HG02970 (cell line): Measurements from ENCODE around the gene PRRT1B.

Experiments
- ATAC-seq: cut with Tn5 transposase; IDR thresholded peaks from one replicate; pipeline ENCODE4 v1.9.1; 2021; ENCODE audit warnings: mild to moderate bottlenecking, moderate library complexity, moderate number of reproducible peaks; ENCODE audit not compliant: unreplicated experiment, low FRiP score

The PRRT1B gene

DNA sequence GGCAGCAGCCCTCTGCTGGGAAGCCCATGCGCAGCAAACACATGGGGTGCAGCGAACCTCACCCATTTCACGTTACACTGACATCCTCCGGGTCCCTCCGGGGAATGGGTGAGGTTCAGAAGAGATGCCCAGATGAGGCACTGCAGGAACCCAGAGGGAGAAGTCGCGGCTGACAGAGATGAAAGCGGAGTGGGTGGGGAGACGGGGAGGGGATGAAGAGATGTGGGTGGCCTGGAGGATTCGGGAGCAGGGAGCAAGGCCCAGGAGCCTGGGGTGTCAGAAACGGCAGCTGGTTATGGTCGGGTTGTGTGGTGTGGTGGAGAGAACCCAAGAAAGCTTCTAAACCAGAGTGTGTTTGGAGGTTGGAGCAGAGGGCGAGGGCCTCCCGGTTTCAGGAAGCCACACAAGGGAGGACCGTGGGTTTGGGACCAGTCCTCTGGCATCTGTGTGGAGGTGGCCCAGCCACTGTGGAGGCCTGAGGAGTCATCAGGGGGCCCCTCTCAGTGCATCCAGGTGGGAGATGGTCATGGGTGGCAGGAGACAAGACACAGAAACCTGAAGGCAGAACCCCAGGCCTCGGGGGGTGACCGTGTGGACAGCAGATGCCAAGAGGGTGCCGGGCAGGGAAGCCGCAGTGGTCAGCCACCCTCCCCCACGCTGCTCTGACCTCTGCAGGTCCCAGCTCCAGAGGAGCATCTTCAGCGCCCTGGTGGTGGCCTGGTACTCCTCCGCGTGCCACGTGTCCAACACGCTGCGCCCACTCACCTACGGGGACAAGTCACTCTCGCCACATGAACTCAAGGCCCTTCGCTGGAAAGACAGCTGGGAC is 22.9 kb upstream of the PRRT1B start:
- no peak for ATAC-seq

DNA sequence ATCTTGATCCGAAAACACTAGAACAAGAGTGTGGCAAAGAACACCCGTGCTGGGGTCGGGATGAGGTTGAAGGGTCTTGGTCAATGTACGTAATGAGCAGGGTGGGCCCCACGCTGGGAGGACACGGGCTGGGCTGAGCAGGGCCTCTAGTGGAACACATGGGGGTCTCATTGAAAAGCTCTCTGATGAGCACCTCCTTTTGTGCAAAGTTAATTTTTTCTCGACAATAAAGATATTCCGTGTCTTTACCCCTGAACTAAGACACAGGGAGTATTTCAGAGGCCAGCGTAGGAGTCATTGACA is 22.3 kb upstream of the PRRT1B start:
- no peak for ATAC-seq

DNA sequence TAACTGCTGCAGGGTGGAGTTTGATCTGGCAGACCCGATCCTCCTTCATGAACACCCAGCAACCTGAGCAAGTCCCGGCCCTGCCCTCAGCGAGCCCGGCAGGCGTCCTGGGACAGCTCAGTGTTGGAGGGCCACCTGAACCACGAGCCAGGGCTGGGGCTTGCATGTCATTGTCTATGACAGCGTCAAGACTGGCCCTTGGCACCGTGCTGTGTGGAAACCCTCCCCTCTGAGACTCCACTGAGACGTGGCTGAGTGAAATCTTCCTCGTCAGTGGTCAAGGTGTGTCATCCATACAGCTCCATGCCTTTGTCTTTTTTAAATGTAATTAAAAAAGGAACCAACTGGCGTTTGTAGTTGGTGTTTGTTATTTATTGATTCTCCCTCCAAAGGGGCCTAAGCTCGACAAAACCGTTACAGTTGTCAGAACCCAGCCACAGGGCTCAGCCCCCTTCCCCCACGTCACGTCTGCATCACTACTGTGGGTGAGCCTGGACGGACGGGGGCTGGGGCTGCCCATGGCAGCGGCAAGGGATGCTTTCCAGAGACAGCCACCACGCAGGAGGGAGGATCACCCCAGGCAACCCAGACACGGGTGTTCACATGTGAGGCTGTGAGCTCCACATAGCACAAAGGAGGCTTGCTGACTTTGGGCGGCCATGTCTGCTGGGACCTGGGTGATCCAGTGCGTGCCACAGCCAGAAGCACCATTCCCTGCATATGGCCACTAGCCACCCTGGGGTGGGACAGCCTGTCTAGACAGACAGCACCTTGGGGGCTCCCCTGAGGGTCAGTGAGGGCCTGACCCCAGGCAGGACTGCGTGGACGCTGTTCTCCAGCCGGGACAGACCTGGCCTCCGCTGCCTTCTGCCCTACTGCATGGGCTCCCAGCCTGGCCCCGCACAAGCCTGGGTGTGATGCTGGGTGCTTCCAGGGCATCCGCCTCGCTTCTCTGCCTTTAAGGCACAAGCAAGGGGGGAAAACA is 21.6 kb upstream of the PRRT1B start:
- no peak for ATAC-seq

DNA sequence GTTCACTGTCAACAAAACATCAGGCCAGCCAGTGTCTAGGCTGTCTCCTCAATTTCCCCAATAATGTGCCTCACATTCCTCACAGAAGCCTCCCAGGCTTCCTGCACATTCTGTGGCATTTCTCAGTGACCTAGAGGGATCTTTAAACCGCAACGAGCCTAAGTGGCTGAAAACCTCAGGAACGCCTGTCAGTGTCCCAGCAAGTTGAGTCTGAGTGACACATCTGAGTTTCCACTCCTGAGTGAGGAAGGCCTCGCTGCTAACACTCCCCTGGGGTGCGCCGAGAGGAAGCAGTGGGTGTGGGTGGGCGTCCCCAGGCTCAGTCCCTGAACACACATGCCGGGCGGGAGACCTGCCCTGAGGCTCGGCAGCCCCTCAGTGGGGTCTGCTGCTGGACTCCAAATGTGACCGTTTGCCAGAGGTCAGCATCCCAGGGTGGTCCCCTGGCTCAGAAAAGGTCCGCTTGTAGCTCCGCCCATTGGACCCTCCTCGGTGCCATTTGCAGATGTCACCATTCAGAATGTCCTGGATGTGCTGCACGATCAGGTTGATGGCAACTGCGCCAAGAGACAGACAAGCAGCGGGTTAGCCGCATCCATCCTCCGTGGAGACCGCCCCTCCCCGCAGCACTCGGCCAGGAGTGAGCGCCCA is 20.5 kb upstream of the PRRT1B start:
- no peak for ATAC-seq

DNA sequence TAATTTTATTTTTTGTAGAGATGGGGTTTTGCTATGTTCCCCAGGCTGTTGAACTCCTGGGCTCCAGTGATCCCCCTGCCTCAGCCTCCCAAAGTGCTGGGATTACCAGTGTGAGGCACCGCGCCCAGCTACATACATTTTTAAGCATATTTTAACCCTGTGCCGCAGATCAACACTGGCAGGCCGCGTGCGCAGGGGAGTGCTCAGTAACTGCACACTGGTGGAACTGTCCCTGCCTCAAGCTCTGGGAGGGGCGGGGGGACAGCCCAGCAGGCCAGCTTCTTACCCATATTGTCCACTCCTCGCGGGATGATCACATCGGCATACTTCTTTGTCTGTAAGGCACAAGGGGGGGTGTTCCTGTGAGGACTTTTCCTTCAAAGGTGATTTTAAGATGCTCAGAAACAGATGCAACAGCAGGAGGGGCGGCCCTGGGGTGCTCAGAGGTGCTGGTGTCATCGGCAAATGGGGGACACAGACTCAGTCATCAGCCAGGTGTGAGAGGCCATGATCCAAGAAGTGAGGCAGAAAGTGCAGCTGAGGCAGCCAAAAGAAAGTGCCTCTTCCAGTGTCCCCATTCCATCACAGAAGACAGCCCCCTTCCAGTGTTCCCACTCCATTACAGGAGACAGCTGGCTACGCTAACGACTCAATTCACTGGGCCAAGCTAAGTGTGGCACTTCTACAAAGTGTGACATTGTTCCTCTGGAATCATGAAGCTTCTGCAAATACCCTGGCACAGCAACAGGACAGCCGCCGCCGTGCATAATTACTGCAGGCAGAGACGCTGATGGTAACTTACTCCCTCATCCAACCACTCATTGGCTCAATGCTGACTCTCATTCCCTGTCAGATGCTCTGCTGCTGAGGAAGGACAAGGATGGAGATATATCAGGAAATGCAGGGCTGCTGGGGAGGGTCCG is 19.4 kb upstream of the PRRT1B start:
- ATAC-seq: no peak

DNA sequence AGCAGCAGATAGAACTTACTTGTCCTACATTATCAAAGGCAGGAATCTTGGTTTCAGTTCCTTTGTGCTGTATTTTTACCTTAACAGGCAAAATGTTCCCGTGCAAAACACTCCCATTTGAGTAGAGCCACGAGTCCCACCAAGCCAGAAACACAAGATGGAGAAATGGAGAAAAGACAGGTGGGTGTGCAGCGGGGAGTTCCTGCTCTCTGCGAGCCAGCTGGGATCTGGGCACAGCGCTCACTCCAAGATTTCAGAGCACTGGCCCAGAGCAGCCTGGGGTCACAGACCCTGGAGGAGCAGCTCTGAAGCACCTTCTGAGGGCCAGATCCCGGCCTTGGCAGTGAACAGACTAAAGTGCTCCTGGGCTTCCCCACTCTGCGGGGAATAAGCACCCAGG is 17.1 kb upstream of the PRRT1B start:
- ATAC-seq: no peak

DNA sequence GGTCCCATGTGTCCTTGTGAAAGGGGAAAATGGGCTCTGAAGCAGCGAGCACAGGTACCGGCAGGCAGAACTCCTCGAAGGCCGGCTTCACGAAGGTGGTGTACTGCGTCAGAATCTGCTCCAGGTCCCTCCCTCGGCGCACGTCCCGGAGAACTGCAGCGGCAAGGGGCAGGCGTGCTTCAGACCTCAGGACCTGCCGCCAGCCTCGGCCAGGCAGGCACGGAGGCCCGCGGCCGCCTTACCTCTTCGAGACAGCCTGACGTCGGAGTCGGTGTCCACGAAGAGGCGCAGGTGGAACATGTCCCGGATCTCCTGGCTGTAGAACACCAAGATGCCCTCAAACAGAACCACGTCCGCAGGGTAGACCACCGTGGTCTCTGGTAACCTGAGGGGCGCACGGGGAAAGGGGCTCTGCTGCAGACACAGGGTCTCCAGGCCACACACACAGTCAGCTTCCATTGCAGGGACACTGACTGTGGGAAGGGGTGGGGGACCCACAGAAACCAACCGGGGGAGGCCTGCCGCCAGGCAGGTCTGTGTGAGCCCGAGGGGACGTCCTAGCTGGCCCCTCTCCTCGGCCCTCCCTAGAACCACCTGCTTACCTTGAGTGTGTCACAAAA is 16.3 kb upstream of the PRRT1B start:
- no peak for ATAC-seq

DNA sequence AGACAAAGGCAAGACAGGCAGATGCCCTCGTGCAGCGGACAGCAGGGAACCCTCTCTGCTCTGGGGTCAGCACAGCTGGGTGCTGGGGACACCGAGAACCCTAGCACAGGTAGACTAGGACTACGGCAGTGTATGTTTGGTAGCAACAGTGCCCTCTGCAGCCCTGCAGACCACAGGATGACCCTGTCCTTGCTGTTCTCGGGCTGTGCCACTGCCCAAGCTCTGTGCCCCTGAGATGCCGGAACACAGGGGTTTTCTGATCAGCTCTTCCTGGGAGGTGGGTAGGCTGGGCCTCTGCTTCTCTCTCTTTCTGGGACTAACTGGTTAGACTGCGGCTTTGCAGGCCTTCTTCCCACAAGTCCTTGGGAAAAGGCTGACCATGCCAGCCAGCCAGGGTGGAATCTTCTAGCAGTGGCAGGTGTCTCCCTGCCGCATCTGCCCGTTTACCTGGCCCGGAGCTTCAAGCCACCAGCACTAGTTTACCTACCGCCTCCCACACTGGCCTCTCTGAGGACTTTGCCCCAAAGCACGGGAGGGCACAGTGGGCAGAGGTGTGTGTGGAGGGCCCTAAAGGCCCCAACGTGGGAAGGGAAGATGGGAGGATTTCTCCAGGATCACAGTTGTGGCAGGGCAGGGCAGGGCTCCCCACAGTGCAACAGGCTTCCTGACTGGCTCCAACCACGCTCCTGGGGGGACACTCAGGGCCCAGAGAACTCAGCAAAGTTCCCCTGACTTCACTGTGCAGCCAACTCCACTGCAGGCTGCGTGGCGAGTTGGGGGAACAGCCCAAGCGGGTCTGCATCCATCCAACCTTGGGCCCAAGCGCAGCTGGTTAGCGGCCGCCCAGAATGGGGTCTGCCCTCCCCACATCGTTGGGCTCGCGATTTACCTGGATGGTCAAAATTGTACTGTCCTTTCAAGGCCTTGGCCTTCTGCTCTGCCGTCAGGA is 15.5 kb upstream of the PRRT1B start:
- ATAC-seq: no peak

DNA sequence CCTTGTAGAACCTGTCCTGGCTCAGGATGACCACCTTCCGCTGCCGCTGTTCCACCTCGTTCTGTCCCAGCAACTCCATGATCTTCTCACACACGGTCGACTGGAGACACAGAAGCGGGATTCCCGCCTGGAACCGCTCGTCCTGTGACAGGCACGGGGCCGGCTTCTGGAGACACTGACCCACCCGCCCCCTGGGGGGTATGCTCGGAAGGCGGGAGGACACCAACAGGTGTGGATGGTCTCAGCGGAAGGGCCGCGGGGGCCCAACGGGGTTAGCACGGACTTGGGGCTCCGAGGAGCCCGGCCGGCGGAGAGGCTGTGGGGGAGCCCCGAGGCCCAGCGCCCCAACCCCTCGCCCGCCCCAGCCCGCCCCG is 14.8 kb upstream of the PRRT1B start:
- no peak for ATAC-seq

DNA sequence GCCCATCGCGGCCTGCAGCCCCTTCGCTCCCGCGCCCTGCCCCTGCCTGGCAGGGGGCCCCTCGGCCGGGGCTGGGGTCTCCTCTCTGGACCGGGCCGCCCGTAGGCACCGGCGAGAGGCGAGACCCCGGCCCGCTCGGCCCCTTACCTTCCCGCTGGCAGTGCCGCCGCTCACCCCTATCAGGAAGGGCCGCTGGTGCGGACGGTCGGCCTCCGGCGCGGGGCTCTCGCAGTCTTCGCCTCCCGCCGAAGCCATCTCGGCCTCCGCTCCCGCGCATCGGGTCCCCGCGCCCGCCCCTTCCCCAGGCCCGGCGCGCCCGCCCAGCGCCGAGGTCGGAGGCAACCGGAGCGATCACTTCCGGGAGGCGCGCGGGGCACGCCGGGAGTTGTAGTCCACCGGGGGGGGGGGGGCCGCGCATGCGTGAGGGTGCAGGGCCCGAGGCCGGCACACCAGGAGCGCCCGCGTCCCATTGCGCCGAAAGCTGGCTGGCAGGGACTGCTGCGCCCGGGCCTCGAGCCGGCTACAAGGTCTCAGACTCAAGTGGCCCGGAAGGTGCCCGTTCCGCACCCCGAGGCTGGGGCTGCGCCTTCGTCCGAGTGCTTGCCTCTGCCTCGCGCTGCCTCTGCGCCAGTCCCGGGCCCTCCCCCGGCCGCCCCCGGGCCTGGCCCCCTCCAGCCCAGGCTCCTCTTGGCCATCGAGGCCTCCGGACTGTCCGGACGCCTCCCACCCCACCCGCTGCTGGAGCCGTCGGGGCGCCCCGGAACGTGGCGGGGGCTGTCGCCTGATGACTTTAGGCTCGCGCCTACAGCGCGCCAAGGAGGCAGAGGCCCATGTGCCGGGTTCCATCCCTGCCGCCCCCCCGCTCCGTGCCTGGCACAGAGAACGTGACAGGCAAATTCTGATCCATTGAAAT is 14.1 kb upstream of the PRRT1B start, which contains the start of gene UCK1:
Gene UCK1, minus strand, starts transcription at position 344 of the 913 bp plus-strand sequence. Its CDS starts 89 bp downstream, at position 255.
- peak; percentile 78 for ATAC-seq

DNA sequence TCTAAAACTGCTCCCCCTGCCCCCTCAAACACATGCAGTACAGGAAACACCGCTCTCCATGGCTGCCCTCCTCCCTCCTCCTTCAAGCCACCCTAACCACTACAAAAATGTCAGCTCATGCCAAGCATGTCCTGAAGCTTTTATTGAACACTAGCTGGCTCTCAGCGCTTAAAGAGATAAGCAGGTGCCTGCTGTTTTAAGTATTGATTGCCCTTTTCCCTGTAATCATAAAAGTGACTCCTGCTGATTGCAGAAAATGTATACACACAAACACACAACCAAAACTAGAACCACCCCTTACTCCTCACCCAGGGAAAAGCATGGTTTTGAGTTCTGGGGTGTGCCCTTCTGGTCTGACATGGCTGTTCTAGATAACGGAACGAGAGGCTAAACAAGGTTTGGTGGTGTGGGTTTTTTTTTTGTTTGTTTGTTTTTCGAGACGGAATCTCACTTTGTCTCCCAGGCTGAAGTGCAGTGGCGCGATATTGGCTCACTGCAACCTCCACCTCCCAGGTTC is 10.5 kb upstream of the PRRT1B start:
- no peak for ATAC-seq

DNA sequence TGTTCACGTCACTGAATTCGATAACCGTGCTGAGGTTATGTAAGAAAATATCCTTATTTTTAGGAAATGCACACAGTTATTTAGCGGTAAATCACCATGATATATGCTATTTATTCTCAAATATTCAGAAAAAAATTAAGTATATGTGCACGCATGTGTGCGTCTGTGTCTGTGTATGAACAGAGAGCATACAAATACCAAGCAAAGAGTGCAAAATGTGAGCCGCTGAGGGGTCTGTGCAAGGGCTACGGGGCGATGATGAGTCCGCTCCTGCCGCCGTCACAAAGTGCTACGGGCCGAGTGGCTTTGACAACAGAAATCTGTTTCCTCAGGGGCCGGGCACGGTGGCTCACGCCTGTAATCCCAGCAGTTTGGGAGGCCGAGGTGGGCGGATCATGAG is 7.4 kb upstream of the PRRT1B start:
- no peak for ATAC-seq

DNA sequence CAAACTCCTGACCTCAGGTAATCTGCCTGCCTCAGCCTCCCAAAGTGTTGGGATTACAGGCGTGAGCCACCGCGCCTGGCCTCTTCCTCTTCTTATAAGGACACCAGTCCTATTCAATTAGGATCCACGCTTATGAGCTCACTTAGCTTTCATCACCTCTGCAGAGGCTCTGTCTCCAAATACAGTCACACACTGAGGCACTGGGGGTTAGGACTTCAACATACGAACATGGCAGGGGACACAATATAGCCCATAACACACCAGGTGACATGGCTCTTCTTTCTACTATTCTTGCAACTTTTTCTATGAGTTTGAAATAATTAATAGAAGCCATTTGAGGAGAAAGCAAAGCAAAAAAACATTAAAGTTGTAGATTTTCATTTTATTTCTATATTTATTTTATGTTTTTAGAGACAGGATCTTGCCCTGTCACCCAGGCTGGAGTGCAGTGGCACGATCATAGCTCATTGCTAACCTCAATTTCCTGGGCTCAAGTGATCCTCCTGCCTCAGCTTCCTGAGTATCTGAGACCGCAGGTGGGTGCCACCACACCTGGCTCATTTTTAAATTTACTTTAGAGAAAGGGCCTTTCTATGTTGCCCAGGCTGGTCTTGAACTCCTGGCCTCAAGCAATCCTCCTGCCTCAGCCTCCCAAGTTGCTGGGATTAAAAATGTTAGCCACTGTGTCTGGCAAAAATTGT is 6.0 kb upstream of the PRRT1B start:
- ATAC-seq: no peak

DNA sequence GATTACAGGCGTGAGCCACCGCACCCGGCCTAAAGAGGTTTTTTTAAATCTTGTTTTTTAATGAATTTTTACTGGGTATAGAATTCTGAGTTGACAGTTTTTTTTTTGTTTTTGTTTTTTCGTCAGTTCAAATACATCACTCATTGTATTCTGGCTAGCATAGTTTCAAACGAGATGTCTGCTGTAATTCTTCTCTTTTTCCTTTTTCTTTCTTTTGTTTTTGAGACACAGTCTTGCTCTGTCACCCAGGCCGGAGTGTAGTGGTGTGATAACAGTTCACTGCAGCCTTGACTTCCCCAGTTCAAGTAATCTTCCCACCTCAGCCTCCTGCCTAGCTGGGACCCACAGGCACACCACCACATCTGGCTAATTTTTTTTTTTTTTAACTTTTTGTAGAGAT is 2.2 kb upstream of the PRRT1B start:
- ATAC-seq: no peak

DNA sequence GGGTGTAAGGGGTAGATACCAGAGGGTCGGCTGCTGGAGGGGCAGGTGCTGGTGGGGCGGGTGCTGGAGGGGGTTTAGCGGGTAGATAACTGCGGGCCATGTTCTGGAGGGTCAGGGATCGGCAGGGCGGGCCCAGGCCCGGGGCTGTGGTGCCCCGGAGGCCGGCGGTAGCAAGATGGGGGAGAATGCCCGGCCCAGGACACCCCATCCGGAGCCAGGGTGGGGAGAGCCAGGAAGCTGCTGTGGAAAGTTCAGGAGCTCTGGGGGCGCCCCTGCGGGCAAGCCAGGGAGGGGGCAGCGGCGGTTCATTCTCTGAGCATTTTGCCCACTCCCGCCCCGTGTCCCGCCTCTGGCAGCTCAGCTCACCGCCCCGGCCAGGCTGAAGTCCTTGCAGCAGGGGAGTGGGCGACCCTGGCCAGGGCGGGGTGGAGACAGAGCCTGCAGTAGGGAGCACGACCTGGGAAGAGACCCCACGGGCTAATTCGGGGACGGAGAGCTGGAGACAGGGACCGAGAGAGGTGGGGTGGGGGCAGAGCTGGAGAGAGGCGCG is 538 bp downstream of the PRRT1B start:
- ATAC-seq: no peak

DNA sequence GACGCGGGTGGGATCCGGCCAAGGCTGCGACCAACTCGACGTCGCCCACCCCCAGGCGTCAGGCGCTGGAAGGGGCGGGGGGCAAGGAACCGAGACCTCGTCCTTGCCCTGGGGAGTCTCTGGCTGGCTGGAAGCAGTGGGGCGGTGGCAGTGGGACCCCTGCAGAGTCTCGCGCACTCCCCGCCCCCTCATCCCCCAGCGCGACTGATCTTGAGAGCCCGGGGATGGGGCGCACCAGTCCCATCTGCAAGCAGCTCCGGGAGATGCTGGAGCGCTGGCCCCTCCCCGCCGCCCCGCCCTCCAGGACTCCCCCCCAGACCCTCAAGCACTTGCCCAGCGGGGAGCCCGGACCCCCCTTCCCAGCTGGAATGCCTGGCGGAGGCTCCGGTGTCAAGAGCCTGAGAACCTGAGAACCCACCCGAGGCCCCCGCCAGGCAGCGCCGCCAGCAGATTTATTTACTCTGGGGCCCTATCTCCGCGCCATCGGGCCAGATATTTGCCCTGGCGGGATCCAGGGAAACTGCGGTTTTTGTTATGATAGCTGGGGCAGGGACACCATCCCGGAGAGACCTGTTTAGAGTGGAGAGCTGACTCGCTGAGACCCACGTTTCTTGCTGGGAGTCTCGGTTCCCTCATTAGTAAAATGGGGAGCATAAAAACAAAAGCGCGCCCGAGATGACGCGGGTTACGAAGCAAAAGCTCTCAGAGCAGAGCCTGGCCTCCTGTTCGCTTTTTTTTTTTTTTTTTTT is 1.2 kb downstream of the PRRT1B start:
- ATAC-seq: no peak
